ENCODE data around the gene MAU2. TPM values are rescaled to one million over a fixed set of nuclear protein-coding genes. Genes with fewer than 3 reads are reported as not detected.
"Not testable (repeated sequence)": the region's sequence is repeated elsewhere in the genome, so short reads cannot be mapped to it uniquely, and the experiment has no call there.

MAU2 gene
- total and polyA plus RNA-seq, 5 experiments from 2014 or later: 20.3 to 172 (median 24.3) TPM

DNA sequence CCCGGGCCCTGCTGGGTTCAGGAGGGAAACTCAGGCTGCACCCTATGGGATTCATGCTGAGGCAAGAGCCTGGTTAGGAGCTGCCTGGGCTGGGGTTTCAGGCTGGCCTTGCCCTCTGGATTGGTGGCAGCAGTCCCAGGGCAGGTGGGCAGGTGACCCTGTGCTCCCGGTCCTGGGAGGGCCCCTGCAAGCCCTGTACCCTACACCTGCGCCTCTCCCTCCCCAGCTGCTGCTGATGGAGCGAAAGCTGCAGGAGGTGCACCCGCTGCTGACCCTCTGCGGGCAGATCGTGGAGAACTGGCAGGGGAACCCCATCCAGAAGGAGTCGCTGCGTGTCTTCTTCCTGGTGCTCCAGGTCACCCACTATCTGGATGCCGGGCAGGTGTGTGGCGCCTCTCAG lies 20.4 kb downstream of the MAU2 start:
- H3K27me3 Mint-ChIP-seq: no peaks in the 10 kb centered on the region
- no peak overlapping the region for H3K27ac Mint-ChIP-seq
- POLR2A ChIA-PET: interaction anchor here (2.2 kb wide), 1 partner anchor 149 kb away, joined by 5 read pairs; no protein-coding TSS in a partner anchor
- H3K4me3 Mint-ChIP-seq: no peak overlapping the region
- H3K4me1 Mint-ChIP-seq: peaks cover 0 to 2% (median 0%) of the 10 kb centered on the region in 4 donors
- no peaks in the 10 kb centered on the region for H3K9me3 Mint-ChIP-seq
- H3K36me3 Mint-ChIP-seq: peaks cover 0 to 75% (median 8%) of the 10 kb centered on the region in 3 donors
- ATAC-seq: no peak
- no peak for DNase-seq

DNA sequence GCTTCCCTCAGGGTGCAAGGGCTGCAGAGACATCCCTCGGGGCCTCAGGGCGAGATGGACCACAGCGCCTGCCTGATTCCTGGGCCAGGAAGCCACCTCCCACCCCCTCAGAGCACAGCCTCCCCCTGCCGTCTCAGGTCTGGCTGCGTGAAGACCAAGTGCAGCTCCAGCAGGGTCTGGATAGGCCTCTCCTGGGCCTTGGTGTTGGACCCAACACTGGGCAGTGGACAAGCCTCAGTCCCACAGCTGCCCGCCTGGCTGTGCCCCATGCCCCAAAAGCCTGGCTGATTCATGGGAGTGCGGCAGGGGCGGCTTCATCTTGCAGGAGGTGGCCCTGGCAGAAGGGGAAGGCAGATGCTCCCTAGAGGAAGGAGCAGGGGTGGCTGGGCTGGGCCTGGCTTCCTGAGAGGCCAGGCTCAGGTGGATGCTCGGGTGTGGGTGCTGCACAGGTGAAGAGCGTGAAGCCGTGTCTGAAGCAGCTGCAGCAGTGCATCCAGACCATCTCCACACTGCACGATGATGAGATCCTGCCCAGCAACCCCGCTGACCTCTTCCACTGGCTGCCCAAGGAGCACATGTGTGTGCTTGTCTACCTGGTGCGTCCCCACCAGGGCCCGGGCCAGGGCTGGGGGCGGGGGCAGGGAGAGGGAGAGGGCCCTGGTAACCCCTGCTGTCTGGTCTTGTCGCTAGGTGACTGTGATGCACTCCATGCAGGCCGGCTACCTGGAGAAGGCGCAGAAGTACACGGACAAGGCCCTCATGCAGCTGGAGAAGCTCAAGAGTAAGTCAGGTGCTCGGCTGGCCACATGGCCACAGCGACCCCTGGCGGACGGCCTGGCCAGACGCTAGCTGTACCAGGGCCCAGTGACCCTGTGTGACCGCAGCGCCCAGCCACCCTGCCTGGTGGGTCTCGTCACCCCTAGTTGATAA lies 21.7 kb downstream of the MAU2 start:
- H3K36me3 Mint-ChIP-seq: peaks cover 0 to 75% (median 11%) of the 10 kb centered on the region in 3 donors

DNA sequence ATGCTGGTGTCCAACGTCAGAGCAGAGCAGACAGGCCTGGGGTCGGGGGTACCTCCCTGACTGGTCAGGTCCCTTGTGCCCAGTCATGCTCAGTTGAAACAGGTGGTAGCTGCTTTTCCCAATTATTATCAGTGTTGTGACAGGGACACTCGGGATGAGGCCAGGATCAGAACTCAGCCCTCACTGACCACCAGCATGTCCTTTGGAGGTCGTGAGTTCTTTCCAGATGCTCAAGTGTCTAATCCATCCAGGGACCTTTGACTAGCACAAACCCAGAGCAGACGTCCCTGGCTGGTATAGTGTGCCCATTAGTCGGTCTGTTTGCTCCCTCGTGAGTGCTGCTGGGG lies 22.4 kb downstream of the MAU2 start:
- Mint-ChIP-seq H3K9me3 (no peaks in the 10 kb centered on the region), H3K27me3 (no peaks in the 10 kb centered on the region), H3K36me3 (peaks cover 0 to 73% (median 11%) of the 10 kb centered on the region in 3 donors), H3K4me1 (peaks cover 0 to 6% (median 3%) of the 10 kb centered on the region in 4 donors), H3K4me3 (no peak overlapping the region), H3K27ac (no peak overlapping the region)
- POLR2A ChIA-PET: no interaction called here
- ATAC-seq (no peak), DNase-seq (no peak)

More for the DNA sequence above, 21.7 kb downstream of the MAU2 start:
- no peak for ATAC-seq
- no peak for DNase-seq
- H3K4me3 Mint-ChIP-seq: no peak overlapping the region
- POLR2A ChIA-PET: no interaction called here
- peaks cover 0 to 6% (median 3%) of the 10 kb centered on the region in 4 donors for H3K4me1 Mint-ChIP-seq
- no peak overlapping the region for H3K27ac Mint-ChIP-seq
- no peaks in the 10 kb centered on the region for H3K27me3 Mint-ChIP-seq
- H3K9me3 Mint-ChIP-seq: no peaks in the 10 kb centered on the region

DNA sequence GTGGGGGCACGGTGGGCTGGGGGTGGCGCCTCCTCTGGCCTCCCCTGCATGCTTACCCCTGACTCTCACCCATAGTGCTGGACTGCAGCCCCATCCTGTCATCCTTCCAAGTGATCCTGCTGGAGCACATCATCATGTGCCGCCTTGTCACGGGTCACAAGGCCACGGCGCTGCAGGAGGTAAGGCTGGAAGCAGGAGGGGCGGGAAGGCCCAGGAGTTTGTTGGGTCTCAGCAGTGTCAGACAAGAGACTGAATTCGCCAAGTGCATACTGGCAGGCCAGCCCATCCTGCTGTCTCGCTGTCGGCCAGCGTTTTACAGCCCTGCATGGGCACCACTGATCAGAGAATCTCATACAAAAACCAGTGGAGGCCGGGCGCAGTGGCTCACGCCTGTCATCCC lies 23.1 kb downstream of the MAU2 start:
- Mint-ChIP-seq H3K9me3 (no peaks in the 10 kb centered on the region), H3K27me3 (no peaks in the 10 kb centered on the region), H3K27ac (no peak overlapping the region), H3K36me3 (peaks cover 0 to 71% (median 11%) of the 10 kb centered on the region in 3 donors), H3K4me1 (peaks cover 0 to 6% (median 3%) of the 10 kb centered on the region in 4 donors), H3K4me3 (no peak overlapping the region)
- DNase-seq: no peak
- ATAC-seq: no peak
- POLR2A ChIA-PET: no interaction called here

DNA sequence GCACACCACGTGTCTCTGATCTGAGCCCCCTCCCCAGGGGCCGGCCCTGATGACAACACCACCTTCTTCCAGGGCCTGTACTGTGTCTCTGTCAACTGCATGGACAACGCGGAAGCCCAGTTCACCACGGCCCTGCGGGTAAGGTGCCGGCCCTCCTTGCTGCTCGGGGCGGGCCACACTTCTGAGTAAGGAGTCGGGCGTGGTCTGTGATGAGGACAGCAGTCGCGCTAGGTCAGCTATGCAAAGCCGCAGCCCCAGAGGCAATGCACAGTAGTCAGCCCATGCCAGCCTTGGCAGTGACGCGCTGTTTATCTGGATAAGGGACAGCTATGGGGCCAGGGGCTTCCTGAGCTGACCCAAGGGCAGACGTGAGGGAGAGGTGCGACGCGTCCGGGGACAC lies 24.6 kb downstream of the MAU2 start:
- ATAC-seq (no peak), DNase-seq (no peak)
- H3K27ac Mint-ChIP-seq: no peak overlapping the region
- H3K27me3 Mint-ChIP-seq: no peaks in the 10 kb centered on the region
- POLR2A ChIA-PET: no interaction called here
- H3K4me1 Mint-ChIP-seq: peaks cover 0 to 6% (median 3%) of the 10 kb centered on the region in 4 donors
- no peaks in the 10 kb centered on the region for H3K9me3 Mint-ChIP-seq
- peaks cover 0 to 76% (median 13%) of the 10 kb centered on the region in 3 donors for H3K36me3 Mint-ChIP-seq
- no peak overlapping the region for H3K4me3 Mint-ChIP-seq

DNA sequence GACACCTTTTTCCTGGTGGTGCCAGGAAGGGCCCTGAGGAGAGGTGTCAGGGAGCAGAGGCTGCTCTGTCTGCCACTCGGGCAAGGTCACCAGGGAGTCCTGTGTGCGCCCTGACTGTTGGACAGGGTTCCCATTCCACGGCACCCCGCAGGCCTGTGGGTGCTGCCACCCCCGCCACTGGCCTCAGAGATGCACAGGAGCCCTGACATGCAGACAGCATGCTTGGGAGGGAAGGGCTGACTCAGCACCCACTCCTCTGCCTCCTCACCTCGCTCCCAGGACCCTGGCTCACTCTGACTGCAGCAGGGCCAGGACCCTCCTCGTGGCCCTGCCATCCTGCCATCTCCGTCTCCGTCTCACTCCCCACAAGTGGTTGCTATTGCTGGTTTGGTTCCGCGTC lies 25.3 kb downstream of the MAU2 start:
- no peaks in the 10 kb centered on the region for H3K27me3 Mint-ChIP-seq
- no peaks in the 10 kb centered on the region for H3K9me3 Mint-ChIP-seq
- H3K36me3 Mint-ChIP-seq: peaks cover 0 to 79% (median 13%) of the 10 kb centered on the region in 3 donors
- POLR2A ChIA-PET: no interaction called here
- ATAC-seq (no peak), DNase-seq (no peak)
- peak overlapping the region in 1 of 10 donors; percentile 51 for H3K4me3 Mint-ChIP-seq
- peaks cover 0 to 6% (median 3%) of the 10 kb centered on the region in 4 donors for H3K4me1 Mint-ChIP-seq
- no peak overlapping the region for H3K27ac Mint-ChIP-seq

DNA sequence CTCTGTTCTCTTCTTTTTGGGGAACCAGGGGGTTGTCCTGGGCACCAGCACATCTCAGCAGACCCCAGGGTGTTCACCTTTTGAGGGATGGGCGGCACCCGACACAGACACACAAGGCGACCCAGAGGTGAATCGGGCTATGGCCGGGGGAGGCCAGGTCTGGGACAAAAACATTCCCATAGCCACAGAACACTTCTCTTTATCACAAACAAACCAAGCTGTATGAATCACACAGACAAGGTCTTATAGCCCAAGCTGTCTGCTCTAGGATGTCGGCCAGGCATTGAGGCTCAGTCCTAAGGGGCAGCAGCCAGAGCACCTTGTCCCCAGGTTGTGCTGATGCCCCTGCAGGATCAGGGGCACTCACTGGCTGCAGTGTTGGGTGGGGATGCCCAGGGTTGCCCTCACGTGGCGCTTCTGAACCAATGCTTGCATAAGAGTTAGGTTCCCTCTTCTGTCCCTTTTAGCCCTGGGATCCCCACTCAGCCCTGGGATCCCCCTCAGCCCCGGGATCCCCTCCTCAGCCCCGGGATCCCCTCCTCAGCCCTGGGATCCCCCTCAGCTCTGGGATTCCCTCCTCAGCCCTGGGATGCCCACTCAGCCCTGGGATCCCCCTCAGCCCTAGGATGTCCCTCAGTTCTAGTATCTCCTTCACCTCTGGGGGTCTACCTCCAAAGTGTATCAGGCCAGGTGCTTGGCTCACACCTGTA lies 26.9 kb downstream of the MAU2 start:
- POLR2A ChIA-PET: interaction anchor here (0.7 to 1.0 kb wide), 2 partner anchors 11 kb away, joined by 3 read pairs; no protein-coding TSS in a partner anchor
- Mint-ChIP-seq H3K4me1 (peaks cover 0 to 6% (median 3%) of the 10 kb centered on the region in 4 donors), H3K36me3 (peaks cover 0 to 80% (median 16%) of the 10 kb centered on the region in 3 donors), H3K9me3 (no peaks in the 10 kb centered on the region), H3K27ac (peak overlapping the region in 1 of 10 donors; percentile 33), H3K27me3 (no peaks in the 10 kb centered on the region), H3K4me3 (no peak overlapping the region)
- DNase-seq (no peak), ATAC-seq (no peak)

DNA sequence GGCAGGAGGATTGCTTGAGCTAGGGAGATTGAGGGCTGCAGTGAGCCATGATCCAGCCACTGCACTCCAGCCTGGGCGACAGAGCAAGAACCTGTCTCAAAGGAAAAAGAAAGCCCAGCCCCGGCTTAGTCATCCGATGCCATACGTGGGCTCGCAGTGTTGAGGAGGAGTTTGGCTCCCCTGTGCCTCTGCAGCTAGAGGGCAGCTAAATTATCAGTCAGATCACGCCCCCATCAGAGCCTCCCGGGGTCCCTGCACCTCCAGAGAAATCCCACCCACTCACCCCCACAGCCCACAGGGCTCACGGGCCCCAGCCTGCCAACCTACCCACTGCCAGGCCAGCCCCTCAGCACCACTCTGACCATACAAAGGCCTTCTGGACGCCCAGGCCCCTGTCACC lies 27.6 kb downstream of the MAU2 start:
- POLR2A ChIA-PET: no interaction called here
- Mint-ChIP-seq H3K27ac (peak overlapping the region in 2 of 10 donors; percentile 34 to 38), H3K9me3 (no peaks in the 10 kb centered on the region), H3K4me3 (no peak overlapping the region), H3K4me1 (peaks cover 0 to 6% (median 5%) of the 10 kb centered on the region in 4 donors), H3K36me3 (peaks cover 0 to 79% (median 19%) of the 10 kb centered on the region in 3 donors), H3K27me3 (no peaks in the 10 kb centered on the region)
- no peak for ATAC-seq
- no peak for DNase-seq

DNA sequence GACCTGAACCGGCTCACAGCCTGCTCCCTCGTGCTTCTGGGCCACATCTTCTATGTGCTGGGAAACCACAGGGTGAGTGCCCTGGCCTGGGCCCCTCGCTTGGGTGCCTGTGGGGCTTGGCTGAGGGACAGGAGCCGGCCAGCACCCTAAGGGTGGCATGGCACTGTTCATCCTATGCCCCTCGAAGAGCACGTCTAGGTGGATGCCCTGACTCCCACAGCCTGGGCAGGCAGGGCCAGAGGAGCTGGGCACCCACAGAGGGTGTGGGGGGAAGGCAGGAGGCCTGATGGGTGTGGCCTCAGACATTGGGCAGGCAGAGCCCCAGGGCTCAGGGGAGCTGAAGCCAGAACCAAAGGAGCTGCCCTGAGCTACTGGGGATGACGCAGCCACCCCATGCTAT lies 28.7 kb downstream of the MAU2 start:
- Mint-ChIP-seq H3K27ac (peak overlapping the region in 1 of 10 donors; percentile 64), H3K36me3 (peaks cover 0 to 73% (median 17%) of the 10 kb centered on the region in 3 donors), H3K9me3 (no peaks in the 10 kb centered on the region), H3K27me3 (no peaks in the 10 kb centered on the region), H3K4me3 (no peak overlapping the region), H3K4me1 (peaks cover 0 to 6% (median 5%) of the 10 kb centered on the region in 4 donors)
- DNase-seq: no peak
- POLR2A ChIA-PET: interaction anchor here (0.6 kb wide), 2 partner anchors 24 to 157 kb away, joined by 3 to 4 read pairs; no protein-coding TSS in a partner anchor
- ATAC-seq: no peak

DNA sequence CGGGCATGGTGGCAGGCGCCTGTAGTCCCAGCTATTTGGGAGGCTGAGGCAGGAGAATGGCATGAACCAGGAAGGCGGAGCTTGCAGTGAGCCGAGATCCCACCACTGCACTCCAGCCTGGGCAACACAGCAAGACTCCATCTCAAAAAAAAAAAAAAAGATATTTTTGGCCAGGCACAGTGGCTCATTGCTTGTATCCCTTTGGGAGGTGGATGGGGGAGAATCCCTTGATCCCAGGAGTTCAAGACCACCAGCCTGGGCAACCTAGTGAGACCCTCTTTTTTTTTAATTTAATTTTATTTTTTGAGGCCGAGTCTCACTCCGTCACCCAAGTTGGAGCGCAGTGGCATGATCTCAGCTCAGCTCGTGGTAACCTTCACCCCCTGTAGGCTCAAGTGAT lies 30.1 kb downstream of the MAU2 start:
- not testable (repeated sequence) for ATAC-seq, H3K9me3 Mint-ChIP-seq, H3K4me3 Mint-ChIP-seq, H3K27ac Mint-ChIP-seq, H3K4me1 Mint-ChIP-seq, DNase-seq, H3K27me3 Mint-ChIP-seq
- POLR2A ChIA-PET: interaction anchor here (1.2 kb wide), 1 partner anchor 17 kb away, joined by 4 read pairs; no protein-coding TSS in a partner anchor
- H3K36me3 Mint-ChIP-seq: peaks cover 0 to 64% (median 13%) of the 10 kb centered on the region in 3 donors

DNA sequence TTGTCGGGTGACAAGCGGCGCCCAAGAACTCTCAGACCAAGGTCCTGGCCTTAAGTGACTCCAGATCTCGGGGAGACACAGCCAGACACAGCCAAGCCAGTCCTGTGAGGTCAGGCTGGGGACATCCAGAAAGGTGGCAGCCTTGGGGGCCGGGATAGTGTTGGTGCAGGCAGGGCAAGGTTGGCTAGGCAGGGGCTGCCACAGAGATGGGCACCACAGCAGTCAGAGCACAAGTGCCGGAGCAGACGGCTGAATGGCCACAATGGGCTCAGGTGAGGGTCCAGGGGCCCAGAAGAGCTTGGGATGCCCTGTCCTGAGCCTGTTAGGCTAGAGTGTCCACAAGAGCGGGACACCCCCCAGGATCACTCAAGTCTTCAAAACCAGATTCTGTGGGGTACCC lies 32.2 kb downstream of the MAU2 start:
- POLR2A ChIA-PET: no interaction called here
- peaks cover 0 to 54% (median 8%) of the 10 kb centered on the region in 3 donors for H3K36me3 Mint-ChIP-seq
- DNase-seq: no peak
- no peak for ATAC-seq
- H3K9me3 Mint-ChIP-seq: no peaks in the 10 kb centered on the region
- no peaks in the 10 kb centered on the region for H3K27me3 Mint-ChIP-seq
- H3K4me1 Mint-ChIP-seq: peaks cover 0 to 9% (median 3%) of the 10 kb centered on the region in 4 donors
- H3K4me3 Mint-ChIP-seq: no peak overlapping the region
- H3K27ac Mint-ChIP-seq: peak overlapping the region in 4 of 10 donors; percentile 22 to 86 (median 68)

DNA sequence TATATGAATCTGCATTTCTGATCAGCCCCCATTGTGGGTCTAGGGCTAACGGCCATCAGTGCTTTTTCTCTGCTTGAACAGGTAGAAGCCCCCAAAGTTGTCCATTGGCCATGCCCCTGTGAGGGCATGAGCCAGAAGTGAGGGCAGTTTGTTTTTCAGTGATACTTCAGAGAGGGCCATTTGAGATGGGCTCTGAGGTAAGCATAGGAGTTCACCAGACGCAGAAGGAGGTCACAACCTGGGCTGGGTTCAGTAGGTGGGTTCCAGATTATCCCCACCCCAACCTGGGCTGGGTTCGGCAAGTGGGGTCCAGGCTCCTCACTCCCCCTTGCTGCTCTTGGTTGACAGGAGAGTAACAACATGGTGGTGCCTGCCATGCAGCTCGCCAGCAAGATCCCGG lies 33.4 kb downstream of the MAU2 start:
- H3K4me1 Mint-ChIP-seq: peaks cover 9 to 19% (median 11%) of the 10 kb centered on the region in 4 donors
- POLR2A ChIA-PET: no interaction called here
- H3K36me3 Mint-ChIP-seq: peaks cover 0 to 47% (median 8%) of the 10 kb centered on the region in 3 donors
- DNase-seq (no peak), ATAC-seq (no peak)
- no peaks in the 10 kb centered on the region for H3K9me3 Mint-ChIP-seq
- H3K4me3 Mint-ChIP-seq: no peak overlapping the region
- H3K27ac Mint-ChIP-seq: no peak overlapping the region
- no peaks in the 10 kb centered on the region for H3K27me3 Mint-ChIP-seq

DNA sequence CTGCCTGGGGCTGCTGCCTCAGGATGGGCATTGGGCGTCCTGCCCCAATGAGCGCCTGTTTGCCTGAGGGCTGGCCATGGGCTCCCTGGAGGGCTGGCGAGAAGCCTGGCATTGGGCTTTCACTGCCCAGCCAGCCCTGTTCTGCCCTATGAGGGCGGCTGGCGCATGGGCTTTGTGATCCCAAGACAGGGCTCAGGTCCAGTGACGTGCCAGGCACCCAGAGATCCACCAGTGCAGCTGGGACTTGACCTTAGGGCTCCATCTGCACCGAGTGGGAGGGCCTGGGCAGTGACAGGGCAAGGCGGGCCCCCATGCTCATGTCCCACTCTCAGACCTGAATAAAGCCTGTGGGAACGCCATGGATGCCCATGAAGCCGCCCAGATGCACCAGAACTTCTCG lies 34.3 kb downstream of the MAU2 start:
- H3K36me3 Mint-ChIP-seq: peaks cover 0 to 39% (median 6%) of the 10 kb centered on the region in 3 donors
- H3K9me3 Mint-ChIP-seq: no peaks in the 10 kb centered on the region
- POLR2A ChIA-PET: no interaction called here
- peaks cover 9 to 20% (median 11%) of the 10 kb centered on the region in 4 donors for H3K4me1 Mint-ChIP-seq
- no peak overlapping the region for H3K4me3 Mint-ChIP-seq
- no peak for DNase-seq
- ATAC-seq: no peak
- H3K27ac Mint-ChIP-seq: no peak overlapping the region
- H3K27me3 Mint-ChIP-seq: no peaks in the 10 kb centered on the region
